Caco-2 (cell line): ENCODE data around the gene CIC. TPM values are rescaled to one million over a fixed set of nuclear protein-coding genes. Genes with fewer than 3 reads are reported as not detected.
A peak's percentile ranks its signal among the peaks of the same experiment; 100 is the strongest.

Experiments used
- BruUV-seq: library from RNA; stranded (reverse); fragments of 400-500 nt; replicated peaks from 2 replicates; lab custom pipeline; 2021; lab: Mats Ljungman, UMichigan
- CTCF ChIA-PET: fragments of 300-600 bp; sonication (Branson Sonifier 250); formaldehyde crosslinking; loops from one replicate; lab custom pipeline; 2022; ENCODE audit warnings: antibody characterized with exemption; lab: Charles Lee
- POLR2A ChIA-PET: fragments of 300-600 bp; sonication (Branson Sonifier 250); formaldehyde crosslinking; loops from one replicate; lab custom pipeline; 2022; ENCODE audit warnings: antibody characterized with exemption; lab: Charles Lee
- DNase-seq, 2 experiments: peaks; one replicate each; pipeline versions ENCODE4 v3.0.0 to v3.0.0-alpha.2; 2020 to 2022
- H3K27me3 ChIP-seq: replicated peaks from 2 replicates; pipeline ENCODE4 v1.6.0; 2011; ENCODE audit warnings: low read length; ENCODE audit not compliant: control insufficient read depth, insufficient read depth
- H3K36me3 ChIP-seq: 2 replicates; pipeline ENCODE4 v1.5.1; 2011; ENCODE audit warnings: low read length; ENCODE audit not compliant: control insufficient read depth, insufficient read depth
- H3K4me1 ChIP-seq: fragments of 250-450 bp; sonication (Bioruptor Pico); 2 replicates; pipeline ENCODE4 v1.5.1; 2020; ENCODE audit warnings: mild to moderate bottlenecking
- H3K4me3 ChIP-seq: 2 replicates; pipeline ENCODE4 v1.5.1; 2011; ENCODE audit warnings: low read depth, mild to moderate bottlenecking, control low read depth, low read length
- H3K9me3 ChIP-seq: fragments of 250-450 bp; sonication (Bioruptor Pico); 2 replicates; pipeline ENCODE4 v1.5.1; 2020; ENCODE audit warnings: mild to moderate bottlenecking, moderate library complexity
- H3K27ac Mint-ChIP-seq: one replicate; pipeline ENCODE4 v1.8.0; 2022; ENCODE audit warnings: mixed read lengths; ENCODE audit not compliant: unreplicated experiment
- H3K27me3 Mint-ChIP-seq: one replicate; pipeline ENCODE4 v1.8.0; 2022; ENCODE audit warnings: mixed read lengths; ENCODE audit not compliant: insufficient read depth, unreplicated experiment
- H3K36me3 Mint-ChIP-seq: one replicate; pipeline ENCODE4 v1.8.0; 2022; ENCODE audit warnings: mild to moderate bottlenecking, mixed read lengths; ENCODE audit not compliant: insufficient read depth, unreplicated experiment
- H3K4me1 Mint-ChIP-seq: one replicate; pipeline ENCODE4 v1.8.0; 2022; ENCODE audit warnings: low read depth, mixed read lengths; ENCODE audit not compliant: unreplicated experiment
- H3K4me3 Mint-ChIP-seq: one replicate; pipeline ENCODE4 v1.8.0; 2022; ENCODE audit warnings: mild to moderate bottlenecking, moderate library complexity, mixed read lengths; ENCODE audit not compliant: unreplicated experiment
- H3K9me3 Mint-ChIP-seq: one replicate; pipeline ENCODE4 v1.8.0; 2022; ENCODE audit warnings: mixed read lengths; ENCODE audit not compliant: unreplicated experiment
- intact Hi-C: fragments of 100-400 bp; cut with micrococcal nuclease; formaldehyde crosslinking; loops from one replicate; pipeline ENCODE4 v1.10.0; 2022; ENCODE audit not compliant: unreplicated experiment
- total RNA-seq: library from RNA; stranded (reverse); gene quantifications from 2 replicates; pipeline ENCODE4 v1.2.3, GENCODE V29; 2022
- TF ChIP-seq, protein P1 (sequence below), 2 experiments: fragments of 200-600 bp in 1 of 2; IDR thresholded peaks; 1 replicate in 1 of 2; 2 replicates in 1 of 2; pipeline versions ENCODE4 v1.5.1 to v1.8.0; 2011 to 2022; ENCODE audit warnings: antibody characterized with exemption in 1 of 2, control low read depth in 1 of 2, inconsistent platforms in 1 of 2, low read depth in 1 of 2, low read length in 1 of 2, mild to moderate bottlenecking in 1 of 2, moderate library complexity in 1 of 2; ENCODE audit not compliant: insufficient read depth in 1 of 2, severe bottlenecking in 1 of 2, unreplicated experiment in 1 of 2

The CIC gene
- total RNA-seq, 1 experiment from 2014 or later = 47.8 TPM

GRCh38 chr19:42226886-42227285, 42.2 kb upstream of the CIC start:
- no peak overlapping the region for H3K4me3 ChIP-seq
- BruUV-seq = no TSS peak
- intact Hi-C loops = no loop called here
- H3K4me3 Mint-ChIP-seq = no peak overlapping the region
- CTCF ChIA-PET = interaction anchor here (0.6 kb wide), 1 partner anchor 60 kb away, joined by 3 read pairs; no protein-coding TSS in a partner anchor
- no peak overlapping the region for H3K27ac Mint-ChIP-seq
- TF ChIP-seq, protein P1, sequence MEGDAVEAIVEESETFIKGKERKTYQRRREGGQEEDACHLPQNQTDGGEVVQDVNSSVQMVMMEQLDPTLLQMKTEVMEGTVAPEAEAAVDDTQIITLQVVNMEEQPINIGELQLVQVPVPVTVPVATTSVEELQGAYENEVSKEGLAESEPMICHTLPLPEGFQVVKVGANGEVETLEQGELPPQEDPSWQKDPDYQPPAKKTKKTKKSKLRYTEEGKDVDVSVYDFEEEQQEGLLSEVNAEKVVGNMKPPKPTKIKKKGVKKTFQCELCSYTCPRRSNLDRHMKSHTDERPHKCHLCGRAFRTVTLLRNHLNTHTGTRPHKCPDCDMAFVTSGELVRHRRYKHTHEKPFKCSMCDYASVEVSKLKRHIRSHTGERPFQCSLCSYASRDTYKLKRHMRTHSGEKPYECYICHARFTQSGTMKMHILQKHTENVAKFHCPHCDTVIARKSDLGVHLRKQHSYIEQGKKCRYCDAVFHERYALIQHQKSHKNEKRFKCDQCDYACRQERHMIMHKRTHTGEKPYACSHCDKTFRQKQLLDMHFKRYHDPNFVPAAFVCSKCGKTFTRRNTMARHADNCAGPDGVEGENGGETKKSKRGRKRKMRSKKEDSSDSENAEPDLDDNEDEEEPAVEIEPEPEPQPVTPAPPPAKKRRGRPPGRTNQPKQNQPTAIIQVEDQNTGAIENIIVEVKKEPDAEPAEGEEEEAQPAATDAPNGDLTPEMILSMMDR (IDR thresholded peaks at IDR 0.05; ENCODE audit: insufficient read depth in 1 of 2, low read depth in 1 of 2, low read length in 1 of 2, severe bottlenecking in 1 of 2, unreplicated experiment in 1 of 2) = no peak
- H3K4me1 ChIP-seq = no peaks in the 10 kb centered on the region
- POLR2A ChIA-PET = no interaction called here
- no peaks in the 10 kb centered on the region for H3K9me3 Mint-ChIP-seq
- peaks cover 71% of the 10 kb centered on the region for H3K36me3 Mint-ChIP-seq
- no peaks in the 10 kb centered on the region for H3K9me3 ChIP-seq
- H3K27me3 Mint-ChIP-seq = no peaks in the 10 kb centered on the region
- no peaks in the 10 kb centered on the region for H3K27me3 ChIP-seq
- H3K36me3 ChIP-seq = peaks cover 6% of the 10 kb centered on the region
- no peak for DNase-seq
- H3K4me1 Mint-ChIP-seq = peaks cover 11% of the 10 kb centered on the region

DNA sequence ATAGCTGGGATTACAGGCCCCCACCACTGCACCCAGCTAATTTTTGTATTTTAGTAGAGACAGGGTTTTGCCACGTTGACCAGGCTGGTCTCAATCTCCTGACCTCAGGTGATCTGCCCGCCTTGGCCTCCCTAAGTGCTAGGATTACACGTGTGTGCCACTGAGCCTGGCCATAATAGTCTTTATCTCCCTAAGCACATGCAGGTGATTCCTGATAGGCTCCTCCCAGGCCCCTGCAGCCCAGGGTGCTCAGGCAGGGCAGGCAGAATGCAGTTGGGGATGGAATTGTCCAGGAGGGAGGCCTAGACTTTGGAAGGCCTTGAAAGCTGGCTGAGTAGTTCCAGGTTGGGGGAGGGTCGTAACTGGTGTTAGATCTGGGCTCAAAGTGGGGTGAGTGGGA, 40.4 kb upstream of the CIC start:
- H3K9me3 Mint-ChIP-seq = no peaks in the 10 kb centered on the region
- intact Hi-C loops = no loop called here
- ChIA-PET POLR2A (interaction anchor here (0.6 to 0.8 kb wide), 2 partner anchors 14 to 15 kb away, joined by 3 read pairs; partner anchors contain the start of gene GSK3A), CTCF (interaction anchor here (0.6 kb wide), 1 partner anchor 157 kb away, joined by 3 read pairs; no protein-coding TSS in a partner anchor)
- peak overlapping the region; percentile 45 for H3K27ac Mint-ChIP-seq
- H3K27me3 Mint-ChIP-seq = no peaks in the 10 kb centered on the region
- peaks cover 10% of the 10 kb centered on the region for H3K4me1 Mint-ChIP-seq
- Histone ChIP-seq H3K27me3 (no peaks in the 10 kb centered on the region), H3K4me1 (peaks cover 2% of the 10 kb centered on the region; the same call in 1 of the 2 replicates), H3K36me3 (peaks cover 8% of the 10 kb centered on the region), H3K4me3 (no peak overlapping the region), H3K9me3 (no peaks in the 10 kb centered on the region)
- peaks cover 76% of the 10 kb centered on the region for H3K36me3 Mint-ChIP-seq
- DNase-seq = no peak
- TF ChIP-seq, protein P1 (IDR thresholded peaks at IDR 0.05; ENCODE audit: insufficient read depth in 1 of 2, low read depth in 1 of 2, low read length in 1 of 2, severe bottlenecking in 1 of 2, unreplicated experiment in 1 of 2) = no peak
- H3K4me3 Mint-ChIP-seq = no peak overlapping the region
- BruUV-seq = no TSS peak

GRCh38 chr19:42229301-42229854, 39.7 kb upstream of the CIC start:
- H3K9me3 Mint-ChIP-seq = no peaks in the 10 kb centered on the region
- H3K4me3 Mint-ChIP-seq = no peak overlapping the region
- H3K36me3 ChIP-seq = peaks cover 5% of the 10 kb centered on the region
- peak overlapping the region; percentile 45 for H3K27ac Mint-ChIP-seq
- peaks cover 6% of the 10 kb centered on the region; the same call in 1 of the 2 replicates for H3K4me1 ChIP-seq
- no peak overlapping the region for H3K4me3 ChIP-seq
- ChIA-PET CTCF (no interaction called here), POLR2A (interaction anchor here (0.8 kb wide), 1 partner anchor 14 kb away, joined by 3 read pairs; no protein-coding TSS in a partner anchor)
- no peaks in the 10 kb centered on the region for H3K27me3 Mint-ChIP-seq
- no peak for DNase-seq
- peaks cover 13% of the 10 kb centered on the region for H3K4me1 Mint-ChIP-seq
- BruUV-seq = no TSS peak
- no peaks in the 10 kb centered on the region for H3K9me3 ChIP-seq
- TF ChIP-seq, protein P1 (IDR thresholded peaks at IDR 0.05; ENCODE audit: insufficient read depth in 1 of 2, low read depth in 1 of 2, low read length in 1 of 2, severe bottlenecking in 1 of 2, unreplicated experiment in 1 of 2) = peak in 1 of 2 experiments; percentile 8
- H3K27me3 ChIP-seq = no peaks in the 10 kb centered on the region
- intact Hi-C loops = no loop called here
- H3K36me3 Mint-ChIP-seq = peaks cover 83% of the 10 kb centered on the region
